Stimulated activated CD8-positive, alpha-beta memory T cell treated with anti-CD3 and anti-CD28 coated beads, Interleukin-7, amount 100 ng/mL, for 1 hour (primary cell): ENCODE measurements around the gene CLK1.
A peak's percentile ranks its signal among the peaks of the same experiment; 100 is the strongest.
"Not testable (repeated sequence)": the region's sequence is repeated elsewhere in the genome, so short reads cannot be mapped to it uniquely, and the experiment has no call there.

Experiments used
- DNase-seq, 2 donors: peaks; one replicate each; pipeline ENCODE4 v3.0.0-alpha.2; 2020; ENCODE audit warnings: low read depth in 2 of 2

CLK1 gene

DNA sequence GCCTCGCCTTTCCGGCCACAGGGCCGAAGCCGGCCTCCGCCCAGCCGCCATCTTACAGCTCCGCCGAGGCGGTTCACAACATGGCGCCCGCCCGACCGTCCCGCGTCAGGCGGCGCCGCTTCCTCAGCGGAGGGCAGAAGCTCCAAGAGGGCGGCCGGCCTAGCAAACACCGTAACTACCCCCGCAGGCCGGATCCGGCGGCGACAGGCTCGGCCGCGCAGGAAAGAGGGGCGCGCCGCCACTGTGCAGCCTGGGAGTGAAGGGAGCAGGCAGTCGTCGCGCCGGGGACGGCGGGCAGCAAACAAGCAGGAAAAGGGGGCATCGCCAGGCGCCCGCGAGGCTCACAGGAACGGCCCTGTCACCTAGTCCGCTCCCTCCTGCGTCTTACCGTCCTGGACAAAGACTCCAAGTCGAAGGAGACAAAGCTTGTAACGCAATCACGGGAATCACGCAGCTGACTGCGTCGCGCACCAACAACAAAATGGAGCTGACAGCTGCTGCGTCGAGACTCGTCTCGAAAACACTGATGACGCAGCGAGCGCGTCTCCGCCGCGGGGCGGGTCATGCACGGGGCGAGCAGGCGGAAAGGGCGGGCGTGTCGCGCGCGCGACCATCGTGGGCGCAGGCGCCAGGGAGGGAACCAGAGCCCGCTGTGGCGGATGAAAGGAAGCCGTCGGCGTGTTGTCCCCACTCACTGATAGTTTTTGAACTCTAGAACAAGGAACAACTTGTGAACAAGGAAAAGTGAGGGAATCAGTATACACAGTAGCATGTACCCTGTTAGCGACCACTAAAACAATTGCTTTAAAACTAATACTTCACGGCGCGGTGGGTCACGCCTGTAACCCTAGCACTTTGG, at the start of gene CLK1:
Gene CLK1, minus strand, starts transcription at position 483 of the 859 bp plus-strand sequence. CDS start 2,796 bp downstream, outside the sequence.
- DNase-seq: peak; percentile 94

- DNase-seq: no peak
These were observed 49.2 kb upstream of the CLK1 start for GRCh38 chr2:200913654-200914053.

GRCh38 chr2:200909958-200910357, 45.5 kb upstream of the CLK1 start:
- no peak for DNase-seq

DNA sequence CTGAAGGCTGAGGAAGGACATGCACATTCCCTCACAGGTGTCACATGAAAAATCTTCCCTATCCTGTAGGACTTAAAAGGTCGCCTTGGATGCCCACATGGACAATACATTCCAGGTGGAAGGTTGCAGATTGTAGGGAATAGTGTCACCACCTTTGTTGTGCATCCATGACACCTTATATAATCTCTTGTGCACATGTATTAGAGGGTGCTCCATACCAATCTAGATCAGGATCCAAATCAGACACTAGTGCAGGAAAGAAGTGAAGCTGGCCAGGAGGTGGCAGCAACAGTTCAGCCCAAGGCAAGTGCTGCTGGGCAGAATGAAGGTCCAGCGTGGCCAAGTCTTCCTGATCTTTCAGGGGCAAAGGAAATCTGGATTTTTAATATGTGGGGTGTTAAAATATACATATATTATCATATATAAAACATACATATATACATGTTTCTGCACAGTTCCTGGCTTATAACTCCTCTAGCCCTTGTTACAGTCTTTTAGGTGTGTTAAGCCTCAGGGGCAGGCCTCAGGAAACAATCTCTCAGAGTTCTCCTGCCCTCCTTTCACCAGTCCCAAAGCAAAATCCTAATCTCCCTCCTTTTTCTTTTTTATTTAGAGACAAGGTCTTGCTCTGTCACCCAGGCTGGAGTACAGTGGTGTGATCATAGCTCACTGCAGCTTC, 41.3 kb upstream of the CLK1 start:
- no peak for DNase-seq

DNA sequence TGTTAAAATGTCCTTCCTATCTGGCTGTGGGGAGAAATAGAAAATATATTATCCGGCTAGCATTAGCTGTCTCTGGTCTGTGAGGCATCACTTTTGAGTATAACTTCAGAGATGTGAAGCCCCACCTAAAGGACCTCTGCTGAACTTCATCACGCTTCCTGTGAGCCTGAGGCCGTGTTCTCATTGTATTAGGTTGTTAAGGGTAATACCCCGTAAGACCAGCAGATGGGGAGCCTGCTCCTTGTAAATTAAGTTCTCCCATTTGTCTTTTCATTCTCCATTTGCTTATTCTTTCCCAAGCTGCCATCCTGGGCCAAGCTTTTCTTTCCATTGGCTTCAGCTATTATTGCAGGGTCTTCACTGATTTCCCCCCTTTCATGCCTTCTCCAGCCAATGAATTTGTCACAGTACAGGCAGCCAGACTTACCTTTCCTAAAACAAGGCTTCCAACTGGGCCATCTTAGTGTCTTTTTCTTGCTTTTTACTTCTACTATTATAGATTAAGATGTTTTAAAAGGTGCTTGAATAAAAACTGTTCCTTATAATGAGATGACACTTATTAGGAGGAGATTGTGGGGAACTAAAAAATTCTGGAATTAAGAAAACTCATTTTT, 37.1 kb upstream of the CLK1 start:
- DNase-seq: peak; percentile 45

DNA sequence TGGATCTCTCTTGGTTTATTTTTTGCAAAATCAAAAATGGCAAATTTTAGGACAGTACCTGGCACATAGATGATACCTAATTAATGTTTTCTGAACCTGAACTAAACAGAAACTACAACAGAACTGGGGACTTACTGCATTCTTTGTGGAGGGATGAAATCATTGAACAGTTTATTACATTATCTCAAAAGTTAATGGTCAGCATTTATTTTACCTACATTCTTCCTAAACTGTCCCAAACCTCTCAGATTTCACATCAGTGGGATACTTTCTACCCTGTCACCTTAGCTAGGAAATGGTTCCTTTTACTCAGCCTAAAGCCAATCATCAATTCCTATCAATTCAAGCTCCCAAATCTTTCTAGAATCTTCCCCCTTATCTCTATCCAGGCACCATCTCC, 35.0 kb upstream of the CLK1 start:
- no peak for DNase-seq

DNA sequence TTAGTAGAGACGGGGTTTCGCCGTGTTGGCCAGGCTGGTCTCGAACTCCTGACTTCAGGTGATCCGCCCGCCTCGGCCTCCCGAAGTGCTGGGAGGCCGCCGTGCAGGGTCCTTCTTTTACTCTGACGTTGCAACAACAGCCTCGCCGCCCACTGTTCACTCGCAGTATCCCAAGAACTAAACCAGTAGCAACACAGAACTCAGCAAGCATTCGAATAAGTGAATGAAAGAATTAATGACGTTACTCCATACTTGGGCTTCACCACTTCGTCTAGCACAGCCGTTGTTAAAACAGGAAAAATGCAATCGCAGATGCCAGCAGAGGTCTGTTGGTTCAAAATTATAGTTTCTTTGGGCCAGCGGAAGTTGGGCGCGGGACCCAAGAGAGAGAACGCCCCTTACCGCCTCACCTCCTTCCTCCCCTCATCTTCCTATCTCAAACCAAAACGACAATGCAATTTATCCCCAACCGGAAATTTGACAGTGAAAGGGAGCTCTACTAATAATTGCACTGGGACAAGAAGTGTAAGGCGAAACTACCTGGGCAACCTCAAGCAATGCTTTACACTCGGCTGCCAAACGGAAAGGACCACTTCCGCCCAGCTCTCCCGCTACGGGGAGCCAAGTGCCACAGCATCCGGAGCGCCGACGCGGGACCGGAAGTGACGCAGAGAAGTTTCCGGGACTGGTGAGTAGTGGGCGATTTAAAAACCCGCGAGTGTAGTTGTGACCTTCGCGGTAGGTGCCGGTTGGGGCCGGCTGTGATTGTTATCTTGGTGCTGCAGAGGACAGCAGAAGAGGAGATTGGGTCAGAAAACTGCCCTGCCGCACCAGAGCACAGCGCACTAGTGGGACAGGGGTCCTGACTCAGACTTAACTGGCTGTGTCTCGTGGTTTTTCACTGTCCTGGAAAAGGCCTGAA, 24.5 kb upstream of the CLK1 start, which contains the start of the genes NIF3L1 and PPIL3:
Gene NIF3L1, plus strand, starts transcription at position 668 of the 922 bp plus-strand sequence. CDS start 2,573 bp downstream, outside the sequence.
Gene PPIL3, minus strand, starts transcription at position 374 of the 922 bp plus-strand sequence. CDS start 1,462 bp downstream, outside the sequence.
- DNase-seq: peak; percentile 90 to 92

GRCh38 chr2:200881715-200882249, 17.3 kb upstream of the CLK1 start:
- not testable (repeated sequence) for DNase-seq

DNA sequence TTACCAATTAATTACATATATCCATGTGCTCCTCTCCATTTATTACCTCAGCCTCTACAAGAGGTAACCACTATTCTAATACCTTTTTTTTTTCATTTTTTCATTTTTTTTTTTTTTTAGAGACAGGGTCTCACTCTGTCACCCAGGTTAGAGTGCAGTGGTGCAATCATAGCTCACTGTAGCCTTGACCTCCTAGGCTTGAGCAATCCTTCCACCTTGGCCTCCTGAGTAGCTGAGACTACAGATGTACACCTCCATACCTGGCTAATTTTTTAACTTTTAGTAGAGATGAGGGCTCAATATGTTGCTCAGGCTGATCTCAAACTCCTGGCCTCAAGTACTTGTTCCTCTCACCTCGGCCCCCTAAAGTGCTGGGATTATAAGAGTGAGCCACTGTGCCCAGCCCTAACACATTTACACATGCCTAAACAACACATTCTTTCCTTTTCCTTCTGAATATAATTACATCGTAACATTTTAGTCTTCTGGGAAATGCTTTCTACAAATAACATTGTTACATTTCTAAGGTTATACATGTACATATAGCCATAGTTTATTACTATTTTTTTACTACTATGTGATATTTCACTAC, 13.9 kb upstream of the CLK1 start:
- DNase-seq: no peak

GRCh38 chr2:200877443-200877842, 13.0 kb upstream of the CLK1 start:
- DNase-seq: no peak

GRCh38 chr2:200873560-200873959, 9.1 kb upstream of the CLK1 start:
- no peak for DNase-seq

GRCh38 chr2:200871151-200871550, 6.7 kb upstream of the CLK1 start:
- no peak for DNase-seq

GRCh38 chr2:200869014-200869413, 4.6 kb upstream of the CLK1 start:
- no peak for DNase-seq

GRCh38 chr2:200863782-200864175, 679 bp downstream of the CLK1 start:
- DNase-seq: no peak

DNA sequence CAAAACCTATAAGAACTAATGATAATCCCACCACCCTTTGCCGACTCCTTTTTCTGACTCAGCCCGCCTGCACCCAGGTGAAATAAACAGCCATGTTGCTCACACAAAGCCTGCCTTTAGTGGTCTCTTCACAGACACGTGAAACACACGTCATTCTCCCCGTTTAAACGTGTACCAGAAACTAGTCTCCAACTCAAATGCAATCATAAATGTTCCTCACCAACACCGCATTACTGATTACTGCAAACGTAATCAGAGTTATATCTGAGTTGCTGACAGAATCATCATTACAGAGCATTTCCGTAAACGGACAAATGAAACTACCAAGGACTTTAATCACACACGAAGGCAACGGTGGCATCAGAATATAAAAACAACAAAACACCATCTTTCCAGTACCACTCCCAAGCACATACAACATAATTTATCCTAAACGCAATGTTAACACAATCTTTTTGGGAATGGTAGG, 1.9 kb downstream of the CLK1 start:
- no peak for DNase-seq

DNA sequence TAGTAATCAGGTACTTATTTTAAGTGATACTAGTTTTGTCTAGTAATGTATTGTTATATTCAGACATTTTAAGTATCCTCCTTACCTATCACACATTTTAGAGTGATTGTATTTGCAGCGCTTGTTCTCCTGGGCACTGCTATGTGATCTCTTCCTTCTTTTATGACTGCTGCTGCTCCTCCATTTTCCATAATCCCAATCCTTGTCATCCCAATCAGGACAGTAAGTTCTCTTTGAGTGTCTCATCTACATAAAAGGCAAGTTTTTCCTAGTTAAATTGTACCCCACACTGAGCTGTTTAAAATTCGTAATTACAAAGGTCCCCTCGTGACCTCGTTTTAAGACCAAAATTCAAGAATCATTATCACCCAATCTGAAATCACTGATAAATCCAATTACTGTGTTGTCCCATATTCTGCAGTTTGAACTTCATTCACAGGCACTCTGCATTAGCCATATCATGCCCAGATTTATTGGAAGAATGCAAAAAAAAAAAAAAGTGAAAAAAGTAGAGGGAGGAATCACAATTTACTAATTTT, 2.8 kb downstream of the CLK1 start:
- no peak for DNase-seq

GRCh38 chr2:200860092-200860795, 4.2 kb downstream of the CLK1 start:
- DNase-seq: no peak

DNA sequence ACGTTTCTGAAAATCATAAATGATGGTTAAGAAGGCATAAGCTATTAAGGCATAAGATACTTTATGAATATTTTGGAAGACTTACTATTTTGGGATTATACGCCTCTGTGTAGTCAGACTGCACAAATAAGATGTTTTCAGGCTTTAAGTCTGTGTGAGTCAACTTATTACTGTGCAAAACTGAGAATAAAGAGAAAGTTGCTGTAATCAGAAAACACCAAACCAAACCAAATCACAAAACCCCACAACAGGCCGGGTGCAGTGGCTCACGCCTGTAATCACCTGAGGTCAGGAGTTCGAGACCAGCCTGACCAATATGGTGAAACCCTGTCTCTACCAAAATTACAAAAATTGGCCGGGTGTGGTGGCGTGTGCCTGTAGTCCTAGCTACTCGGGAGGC, 7.7 kb downstream of the CLK1 start:
- no peak for DNase-seq

GRCh38 chr2:200852605-200853004, 11.9 kb downstream of the CLK1 start:
- no peak for DNase-seq
